Panc1 (cell line): ENCODE measurements around the gene CRADD. TPM values are rescaled to one million over a fixed set of nuclear protein-coding genes. Genes with fewer than 3 reads are reported as not detected.

Source experiments
- ATAC-seq: fragments of 200-7000 bp; cut with Tn5 transposase; 2 replicates; pipeline ENCODE4 v1.9.1; 2020; ENCODE audit warnings: mild to moderate bottlenecking, moderate library complexity
- BruUV-seq: library from RNA; stranded (reverse); fragments of 400-500 nt; replicated peaks from 2 replicates; lab custom pipeline; 2021; lab: Mats Ljungman, UMichigan
- CTCF ChIA-PET: fragments of 300-600 bp; sonication (Branson Sonifier 250); formaldehyde crosslinking; loops from one replicate; lab custom pipeline; 2022; ENCODE audit warnings: antibody characterized with exemption; lab: Charles Lee
- POLR2A ChIA-PET: fragments of 300-600 bp; sonication (Branson Sonifier 250); formaldehyde crosslinking; loops from one replicate; lab custom pipeline; 2022; ENCODE audit warnings: antibody characterized with exemption; lab: Charles Lee
- DNase-seq: peaks from one replicate; pipeline ENCODE4 v3.0.0-alpha.2; 2010; ENCODE audit warnings: low read depth, low spot score
- H3K27ac ChIP-seq: 2 replicates; pipeline ENCODE4 v1.5.1; 2011; ENCODE audit warnings: mild to moderate bottlenecking, low read length, inconsistent platforms
- H3K27me3 ChIP-seq: fragments of 200-500 bp; sonication (Bioruptor generic); 2 replicates; pipeline ENCODE4 v1.6.0; 2014; ENCODE audit warnings: low read length, inconsistent platforms; ENCODE audit not compliant: control insufficient read depth, insufficient read depth
- H3K36me3 ChIP-seq: fragments of 200-500 bp; sonication (Bioruptor generic); 2 replicates; pipeline ENCODE4 v1.5.1; 2014; ENCODE audit warnings: inconsistent platforms, mild to moderate bottlenecking, low read length, moderate library complexity; ENCODE audit not compliant: control insufficient read depth, insufficient read depth
- H3K4me1 ChIP-seq: 2 replicates; pipeline ENCODE4 v1.5.1; 2011; ENCODE audit warnings: inconsistent platforms, mild to moderate bottlenecking, low read length, moderate library complexity; ENCODE audit not compliant: control insufficient read depth, insufficient read depth
- H3K4me3 ChIP-seq, 2 experiments: 2 replicates each; pipeline ENCODE4 v1.5.1; 2011 to 2012; ENCODE audit warnings: low read depth in 2 of 2, low read length in 2 of 2, mild to moderate bottlenecking in 2 of 2, inconsistent platforms in 1 of 2, moderate library complexity in 1 of 2
- H3K9me3 ChIP-seq: fragments of 200-500 bp; sonication (Bioruptor generic); 2 replicates; pipeline ENCODE4 v1.5.1; 2014; ENCODE audit warnings: low read depth, mild to moderate bottlenecking, inconsistent platforms, low read length, moderate library complexity; ENCODE audit not compliant: control insufficient read depth, insufficient read depth
- CTCF ChIP-seq: fragments of 450-650 bp; IDR thresholded peaks from 2 replicates; pipeline ENCODE4 v1.5.1; 2017; ENCODE audit warnings: mild to moderate bottlenecking
- POLR2AphosphoS5 ChIP-seq: IDR thresholded peaks from 2 replicates; pipeline ENCODE4 v1.6.1; 2012; ENCODE audit warnings: mild to moderate bottlenecking, low read depth, low read length, moderate library complexity
- REST ChIP-seq, 2 experiments: IDR thresholded peaks; 2 replicates each; pipeline ENCODE4 v1.6.1; 2011 to 2012; ENCODE audit warnings: low read depth in 2 of 2, control low read depth in 1 of 2, low read length in 1 of 2, mild to moderate bottlenecking in 1 of 2, moderate library complexity in 1 of 2; ENCODE audit not compliant: insufficient read depth in 1 of 2
- SIN3A ChIP-seq: IDR thresholded peaks from 2 replicates; pipeline ENCODE4 v1.6.1; 2012; ENCODE audit warnings: low read depth, mild to moderate bottlenecking, low read length, moderate library complexity, borderline replicate concordance; ENCODE audit not compliant: insufficient read depth
- TCF7L2 ChIP-seq: IDR thresholded peaks from 2 replicates; pipeline ENCODE4 v1.6.1; 2011; ENCODE audit warnings: mild to moderate bottlenecking, low read depth, low read length, inconsistent platforms
- in situ Hi-C: cut with HindIII; loops from 2 replicates; pipeline ENCODE4 v1.10.0; 2016; ENCODE audit warnings: low sequenced_read_pairs, low pct_unique_long_range_greater_than_20kb
- intact Hi-C: fragments of 100-400 bp; cut with micrococcal nuclease; formaldehyde crosslinking; loops from one replicate; pipeline ENCODE4 v1.10.0; 2022; ENCODE audit not compliant: unreplicated experiment
- total RNA-seq: library from RNA; stranded (reverse); gene quantifications from one replicate; pipeline ENCODE4 v1.2.1, GENCODE V29; 2021; ENCODE audit not compliant: unreplicated experiment

The CRADD gene
- total RNA-seq, 1 experiment from 2014 or later = 7.0 TPM

GRCh38 chr12:93758801-93759373 is 81.7 kb downstream of the CRADD start:
- in situ Hi-C loops = no loop called here
- intact Hi-C loops = no loop called here

GRCh38 chr12:93759512-93760081 is 82.4 kb downstream of the CRADD start:
- BruUV-seq = no TSS peak
- Histone ChIP-seq H3K36me3 (no peaks in the 10 kb centered on the region), H3K9me3 (no peaks in the 10 kb centered on the region), H3K27me3 (no peaks in the 10 kb centered on the region), H3K4me1 (no peaks in the 10 kb centered on the region), H3K27ac (no peak overlapping the region), H3K4me3 (no peak overlapping the region)
- ATAC-seq (no peak), DNase-seq (no peak)
- in situ Hi-C loops (no loop called here), intact Hi-C loops (loop anchor here (5.0 kb wide), 1 partner anchor 257 kb away; no protein-coding TSS in a partner anchor)
- ChIA-PET POLR2A (interaction anchor here (0.7 kb wide), 1 partner anchor 58 kb away, joined by 5 read pairs; no protein-coding TSS in a partner anchor), CTCF (no interaction called here)
- no peak for TF ChIP-seq SIN3A
- TF ChIP-seq TCF7L2 = no peak
- no peak for TF ChIP-seq CTCF
- TF ChIP-seq POLR2AphosphoS5 = no peak

More at GRCh38 chr12:93758801-93759373, 81.7 kb downstream of the CRADD start:
- Histone ChIP-seq H3K9me3 (0 out of 2 replicates have a peak, but pooled peaks cover 2% of the 10 kb centered on the region), H3K36me3 (no peaks in the 10 kb centered on the region), H3K4me3 (no peak overlapping the region), H3K27ac (no peak overlapping the region), H3K27me3 (no peaks in the 10 kb centered on the region), H3K4me1 (no peaks in the 10 kb centered on the region)
- ATAC-seq (no peak), DNase-seq (no peak)
- no TSS peak for BruUV-seq
- no peak for TF ChIP-seq CTCF
- TF ChIP-seq REST (IDR thresholded peaks at IDR 0.05; ENCODE audit: insufficient read depth in 1 of 2, low read depth in 2 of 2, low read length in 1 of 2) = no peak
- TF ChIP-seq SIN3A = no peak
- TF ChIP-seq POLR2AphosphoS5 = no peak
- TF ChIP-seq TCF7L2 = no peak
- CTCF ChIA-PET = no interaction called here
- POLR2A ChIA-PET = interaction anchor here (0.7 kb wide), 1 partner anchor 59 kb away, joined by 5 read pairs; no protein-coding TSS in a partner anchor
